ENCODE results near the gene LRRC71. TPM values are rescaled to one million over a fixed set of nuclear protein-coding genes. Genes with fewer than 3 reads are reported as not detected.

The LRRC71 gene
- total RNA-seq, 2 experiments from 2014 or later: not detected

- DNase-seq (no peak), ATAC-seq (ENCODE audit: poor library complexity) (no peak)
- Histone ChIP-seq H3K9me3 (ENCODE audit: control insufficient read depth in 1 of 2, insufficient read depth in 1 of 2, low read length in 2 of 2) (peaks cover 0 to 13% of the 10 kb centered on the region in 2 experiments), H3K4me3 (ENCODE audit: low read length) (no peak overlapping the region), H3K27me3 (ENCODE audit: control insufficient read depth in 1 of 2, insufficient read depth in 2 of 2, low read length in 2 of 2) (peaks cover 24 to 38% of the 10 kb centered on the region in 2 experiments), H3K4me1 (ENCODE audit: insufficient read depth, low read length) (peaks cover 28% of the 10 kb centered on the region), H3K27ac (ENCODE audit: low read depth in 1 of 2, low read length in 2 of 2) (no peak overlapping the region), H3K36me3 (ENCODE audit: insufficient read depth, low read length) (no peaks in the 10 kb centered on the region)
- ChIA-PET CTCF (no interaction called here), POLR2A (no interaction called here)
- no peak for TF ChIP-seq CTCF (IDR thresholded peaks at IDR 0.05)
- Mint-ChIP-seq H3K36me3 (ENCODE audit: low read depth) (no peaks in the 10 kb centered on the region), H3K9me3 (no peaks in the 10 kb centered on the region), H3K4me3 (no peak overlapping the region), H3K27ac (no peak overlapping the region), H3K27me3 (peaks cover 69% of the 10 kb centered on the region), H3K4me1 (ENCODE audit: low read depth) (peaks cover 19% of the 10 kb centered on the region)
- intact Hi-C loops (cut with DNase I, micrococcal nuclease): no loop called here
Measured at GRCh38 chr1:156895455-156895812, 25.0 kb upstream of the LRRC71 start.

- Mint-ChIP-seq H3K27ac (no peak overlapping the region), H3K36me3 (ENCODE audit: low read depth) (no peaks in the 10 kb centered on the region), H3K4me3 (no peak overlapping the region), H3K9me3 (no peaks in the 10 kb centered on the region), H3K4me1 (ENCODE audit: low read depth) (peaks cover 19% of the 10 kb centered on the region), H3K27me3 (peaks cover 67% of the 10 kb centered on the region)
- H3K4me3 ChIP-seq (ENCODE audit: low read length): no peak overlapping the region
- intact Hi-C loops (cut with DNase I, micrococcal nuclease): no loop called here
- peaks cover 0 to 13% of the 10 kb centered on the region in 2 experiments for H3K9me3 ChIP-seq (ENCODE audit: control insufficient read depth in 1 of 2, insufficient read depth in 1 of 2, low read length in 2 of 2)
- no peak for DNase-seq
- no peak for ATAC-seq (ENCODE audit: poor library complexity)
- H3K27ac ChIP-seq (ENCODE audit: low read depth in 1 of 2, low read length in 2 of 2): no peak overlapping the region
- peaks cover 24 to 37% of the 10 kb centered on the region in 2 experiments for H3K27me3 ChIP-seq (ENCODE audit: control insufficient read depth in 1 of 2, insufficient read depth in 2 of 2, low read length in 2 of 2)
- H3K4me1 ChIP-seq (ENCODE audit: insufficient read depth, low read length): peaks cover 28% of the 10 kb centered on the region
- CTCF ChIA-PET: no interaction called here
- POLR2A ChIA-PET: no interaction called here
- H3K36me3 ChIP-seq (ENCODE audit: insufficient read depth, low read length): no peaks in the 10 kb centered on the region
- no peak for TF ChIP-seq CTCF (IDR thresholded peaks at IDR 0.05)
Measured at GRCh38 chr1:156895927-156896326, 24.5 kb upstream of the LRRC71 start.

- no peak overlapping the region for H3K27ac ChIP-seq (ENCODE audit: low read depth in 1 of 2, low read length in 2 of 2)
- CTCF ChIA-PET: no interaction called here
- peaks cover 28% of the 10 kb centered on the region for H3K4me1 ChIP-seq (ENCODE audit: insufficient read depth, low read length)
- TF ChIP-seq CTCF (IDR thresholded peaks at IDR 0.05): no peak
- DNase-seq (no peak), ATAC-seq (ENCODE audit: poor library complexity) (no peak)
- H3K27ac Mint-ChIP-seq: no peak overlapping the region
- no peak overlapping the region for H3K4me3 Mint-ChIP-seq
- no peak overlapping the region for H3K4me3 ChIP-seq (ENCODE audit: low read length)
- intact Hi-C loops (cut with DNase I, micrococcal nuclease): no loop called here
- peaks cover 17 to 35% of the 10 kb centered on the region in 2 experiments for H3K27me3 ChIP-seq (ENCODE audit: control insufficient read depth in 1 of 2, insufficient read depth in 2 of 2, low read length in 2 of 2)
- peaks cover 0 to 13% of the 10 kb centered on the region in 2 experiments for H3K9me3 ChIP-seq (ENCODE audit: control insufficient read depth in 1 of 2, insufficient read depth in 1 of 2, low read length in 2 of 2)
- no peaks in the 10 kb centered on the region for H3K36me3 Mint-ChIP-seq (ENCODE audit: low read depth)
- H3K9me3 Mint-ChIP-seq: no peaks in the 10 kb centered on the region
- POLR2A ChIA-PET: no interaction called here
- peaks cover 66% of the 10 kb centered on the region for H3K27me3 Mint-ChIP-seq
- H3K4me1 Mint-ChIP-seq (ENCODE audit: low read depth): peaks cover 19% of the 10 kb centered on the region
- H3K36me3 ChIP-seq (ENCODE audit: insufficient read depth, low read length): no peaks in the 10 kb centered on the region
Measured at GRCh38 chr1:156896490-156897033, 23.9 kb upstream of the LRRC71 start.
